HG02884 (cell line): ENCODE measurements around the gene GSG1L.

Source experiments
- ATAC-seq: cut with Tn5 transposase; IDR thresholded peaks from one replicate; pipeline ENCODE4 v1.9.1; 2021; ENCODE audit warnings: mild to moderate bottlenecking, moderate library complexity; ENCODE audit not compliant: unreplicated experiment

The GSG1L gene

DNA sequence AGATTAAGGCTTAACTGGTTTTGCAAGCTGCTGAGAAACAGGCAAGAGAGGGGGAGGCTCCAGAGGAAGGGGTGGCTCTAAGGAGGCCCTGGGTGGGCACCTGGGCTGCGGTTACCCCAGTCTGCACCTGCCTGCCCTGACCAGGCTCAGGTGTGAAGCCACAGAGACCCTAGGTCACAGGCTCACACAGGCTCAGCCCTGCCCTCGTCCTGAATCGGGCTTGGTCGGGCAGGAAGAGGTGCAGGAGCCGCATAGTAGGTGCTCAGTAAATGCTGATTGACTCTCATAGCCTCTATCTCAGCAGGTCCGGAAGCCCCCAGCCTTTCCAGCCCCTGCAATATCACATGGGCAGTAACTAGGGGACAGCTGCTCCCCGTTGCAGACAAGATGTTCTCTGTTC is 203.4 kb downstream of the GSG1L start:
- no peak for ATAC-seq

DNA sequence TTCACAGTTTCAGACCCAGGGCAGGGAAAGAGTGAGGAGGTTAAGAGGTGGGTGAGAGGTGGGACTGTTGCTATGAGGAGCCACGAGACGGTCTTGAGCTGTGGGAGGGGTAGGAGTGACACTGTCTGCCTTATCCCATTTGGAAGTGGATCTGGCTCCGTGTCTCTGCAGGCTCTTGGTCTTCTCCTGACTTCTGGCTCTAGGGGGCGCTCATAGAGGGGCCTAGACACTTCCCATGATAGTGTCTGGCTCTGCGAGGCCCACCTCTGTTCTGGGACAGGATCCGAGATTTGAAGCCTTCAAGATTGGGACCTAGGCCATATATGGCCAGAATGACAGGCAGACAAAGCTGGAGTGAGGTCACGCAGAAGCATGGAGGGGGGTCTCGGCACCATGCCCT is 204.5 kb downstream of the GSG1L start:
- no peak for ATAC-seq

DNA sequence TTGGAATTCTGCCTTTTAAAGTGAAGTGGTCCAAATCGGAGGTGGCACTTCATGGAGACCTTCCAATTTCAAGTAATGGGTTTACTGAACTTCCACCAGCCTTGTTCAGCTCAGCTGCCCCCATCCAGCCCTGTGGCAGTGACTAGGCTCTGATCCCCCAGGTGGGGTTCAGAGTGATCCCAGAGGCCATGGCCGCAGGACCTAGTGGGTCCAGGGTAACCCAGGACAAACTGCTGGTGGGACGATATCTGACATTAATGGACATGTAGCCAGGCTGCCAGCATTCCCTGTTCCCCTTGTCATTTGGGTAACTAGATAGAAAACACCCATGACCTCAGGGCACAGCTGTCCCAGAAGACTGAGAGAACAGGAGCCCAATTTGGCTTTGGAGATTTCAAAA is 209.9 kb downstream of the GSG1L start:
- ATAC-seq = no peak

DNA sequence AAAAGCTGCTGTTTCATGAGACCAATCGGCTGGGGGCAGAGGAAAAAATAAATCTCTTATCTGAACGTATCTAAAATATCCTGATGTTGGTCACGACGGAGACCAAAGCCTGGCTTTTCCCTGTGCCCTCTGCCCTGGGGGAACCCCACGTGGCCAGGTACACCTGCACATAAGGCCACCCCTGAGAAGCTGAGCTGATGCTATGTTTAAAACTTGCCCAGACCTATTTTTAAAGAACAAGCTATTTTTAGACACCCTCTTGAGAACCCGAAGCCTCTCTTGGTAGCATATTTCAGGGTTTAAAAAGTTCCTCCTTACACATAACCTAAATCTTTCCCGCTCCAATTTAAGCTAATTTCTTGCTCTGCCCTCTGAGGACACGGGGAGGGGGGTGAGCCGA is 210.4 kb downstream of the GSG1L start:
- ATAC-seq = no peak

DNA sequence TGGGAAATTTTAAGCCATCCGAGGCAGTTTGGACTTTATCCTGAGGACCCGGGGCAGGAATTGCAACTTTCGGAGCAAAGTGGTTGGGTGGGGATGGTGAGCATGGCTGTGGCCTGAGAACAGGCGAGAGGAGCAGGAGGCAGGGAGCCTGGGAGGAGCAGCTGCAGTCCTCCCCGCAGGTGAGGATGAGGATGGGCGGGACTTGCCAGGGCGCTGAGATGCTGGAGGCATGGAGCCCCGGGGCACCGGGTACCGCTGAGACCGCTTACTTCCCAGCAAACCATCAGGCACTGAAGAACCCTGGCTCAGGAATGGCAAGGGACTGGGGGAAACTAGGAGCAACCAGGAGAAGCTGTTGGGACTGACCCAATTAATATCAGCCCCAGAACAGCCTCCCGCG is 210.8 kb downstream of the GSG1L start:
- no peak for ATAC-seq

DNA sequence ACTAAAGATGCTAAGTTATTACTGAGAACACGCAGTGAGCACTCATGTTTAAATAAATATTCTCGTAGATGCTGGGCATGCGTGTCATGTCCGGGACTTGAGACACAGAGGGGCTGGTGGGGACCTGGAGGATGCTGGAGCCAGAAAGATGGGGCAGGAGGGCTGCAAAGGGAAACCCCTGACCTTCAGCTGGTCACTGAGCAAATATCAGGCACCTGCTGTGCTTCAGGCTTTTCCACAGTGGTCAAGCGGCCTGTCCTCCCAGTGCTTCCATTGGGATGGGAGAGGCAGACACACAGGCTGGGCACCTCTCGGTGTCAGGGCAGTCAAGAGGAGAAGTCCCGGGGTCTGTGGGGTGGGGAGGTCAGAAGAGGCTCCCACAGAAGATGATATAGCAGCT is 211.4 kb downstream of the GSG1L start:
- ATAC-seq = no peak

DNA sequence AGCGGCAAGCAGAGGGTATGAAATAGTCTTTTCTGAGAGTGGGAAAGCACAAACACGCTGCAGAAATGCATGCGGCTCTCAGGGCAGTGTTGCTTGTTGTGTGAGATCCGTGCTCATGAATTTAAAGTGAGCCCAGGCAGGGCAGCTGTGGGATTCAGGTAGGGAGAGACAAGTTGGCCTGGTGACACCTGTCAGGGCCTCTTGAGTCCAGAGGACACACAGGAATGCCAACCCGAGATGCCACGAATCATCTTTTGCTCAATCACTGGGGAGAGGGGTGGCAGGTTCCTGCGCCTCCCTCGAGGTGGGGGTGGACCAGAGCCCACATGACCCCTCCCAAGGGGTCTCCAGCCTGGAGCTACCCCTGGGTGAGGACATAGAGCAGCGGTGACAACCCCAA is 211.9 kb downstream of the GSG1L start:
- no peak for ATAC-seq

DNA sequence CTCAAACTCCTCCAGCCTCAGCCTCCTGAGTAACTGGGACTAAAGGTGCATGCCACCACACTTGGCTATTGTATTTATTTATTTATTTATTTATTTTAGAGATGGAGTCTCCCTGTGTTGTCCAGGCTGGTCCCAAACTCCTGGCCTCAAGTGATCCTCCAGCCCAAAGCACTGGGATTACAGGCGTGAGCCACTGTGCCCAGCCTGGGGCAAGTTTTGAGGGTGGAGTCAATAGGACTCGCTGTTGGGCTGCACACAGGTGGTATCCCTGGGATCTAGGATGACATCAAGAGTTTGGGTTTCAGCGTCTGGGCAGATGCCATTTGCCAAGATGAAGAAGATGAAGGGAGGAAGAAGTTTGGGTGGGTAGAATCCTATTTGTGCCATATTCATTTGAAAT is 213.9 kb downstream of the GSG1L start:
- no peak for ATAC-seq

DNA sequence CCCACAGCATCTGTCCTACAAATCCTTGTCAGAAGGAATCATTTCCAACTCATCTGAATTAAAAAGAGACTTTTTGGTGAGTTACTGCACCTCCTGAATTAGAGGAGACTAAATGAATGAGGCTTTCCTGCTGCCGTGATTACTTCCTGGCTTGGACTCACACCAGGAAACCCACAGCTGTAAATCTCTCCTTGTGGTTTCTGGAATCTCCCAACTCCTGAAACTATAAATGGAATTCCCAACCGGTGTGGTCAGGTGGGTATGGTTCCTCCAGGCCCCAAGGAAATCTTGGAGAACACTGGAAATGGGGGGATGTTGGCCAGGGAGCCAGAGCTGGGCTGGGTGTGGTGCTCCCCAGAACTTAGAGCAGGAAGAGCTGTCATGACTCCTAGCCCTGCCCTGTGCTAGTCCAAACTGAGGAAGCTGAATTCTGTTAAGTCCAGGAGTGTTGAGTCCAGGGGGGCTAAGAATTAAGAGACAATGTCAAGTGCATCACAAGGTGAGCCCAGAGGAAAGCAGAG is 216.4 kb downstream of the GSG1L start:
- ATAC-seq = no peak

DNA sequence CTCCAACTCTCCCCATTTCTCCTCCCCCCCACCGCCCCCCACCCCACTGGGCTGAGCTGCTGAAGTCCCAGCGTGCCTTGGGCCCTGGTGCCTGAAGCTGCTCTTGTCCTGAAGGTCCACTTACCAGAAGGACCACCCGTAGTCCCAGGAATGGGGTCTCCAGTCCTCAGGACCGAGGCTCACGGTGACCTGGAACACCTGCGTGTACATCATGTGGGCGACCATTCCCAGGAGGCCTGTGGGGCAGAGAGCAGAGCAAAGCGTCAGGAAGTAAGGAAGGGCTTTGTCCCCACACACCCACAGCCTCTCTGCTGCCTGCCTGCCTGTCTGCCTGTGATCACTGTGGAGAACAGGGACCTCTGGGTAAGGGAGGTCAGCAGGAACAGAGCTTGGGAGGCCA is 218.7 kb downstream of the GSG1L start:
- ATAC-seq = no peak

DNA sequence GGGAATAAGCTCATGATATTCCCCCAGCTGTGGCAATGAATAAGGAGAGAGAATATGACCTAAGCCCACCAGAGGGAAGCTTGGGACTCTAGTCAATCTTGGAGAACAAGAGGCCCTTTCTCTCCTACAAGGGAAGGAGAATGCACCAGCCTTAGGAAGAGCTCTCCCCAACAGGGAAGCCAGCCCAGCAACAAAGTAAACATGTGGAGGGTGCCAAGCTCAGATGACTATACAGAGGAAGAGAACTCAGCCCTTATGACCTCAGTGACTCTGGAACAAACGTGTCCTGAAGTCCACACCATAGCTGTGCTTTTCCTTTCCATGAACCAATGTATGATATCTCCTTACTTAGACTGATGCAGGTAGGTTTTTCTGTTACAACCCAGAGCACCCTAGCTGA is 219.7 kb downstream of the GSG1L start:
- no peak for ATAC-seq

DNA sequence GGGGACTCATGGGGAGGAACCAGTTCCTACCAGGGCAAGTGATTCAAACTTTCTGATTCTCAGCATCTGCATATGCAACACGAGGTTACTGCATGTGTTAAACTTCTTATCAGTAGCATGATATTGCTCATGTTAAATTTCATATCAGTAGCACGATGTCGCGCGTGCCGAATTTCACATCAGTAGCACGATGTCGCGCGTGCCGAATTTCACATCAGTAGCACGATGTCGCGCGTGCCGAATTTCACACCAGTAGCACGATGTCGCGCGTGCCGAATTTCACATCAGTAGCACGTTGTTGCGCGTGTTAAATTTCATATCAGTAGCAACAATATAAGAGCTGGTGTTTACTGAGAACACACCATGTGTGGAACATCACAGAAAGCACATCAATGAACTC is 221.6 kb downstream of the GSG1L start:
- ATAC-seq = no peak

DNA sequence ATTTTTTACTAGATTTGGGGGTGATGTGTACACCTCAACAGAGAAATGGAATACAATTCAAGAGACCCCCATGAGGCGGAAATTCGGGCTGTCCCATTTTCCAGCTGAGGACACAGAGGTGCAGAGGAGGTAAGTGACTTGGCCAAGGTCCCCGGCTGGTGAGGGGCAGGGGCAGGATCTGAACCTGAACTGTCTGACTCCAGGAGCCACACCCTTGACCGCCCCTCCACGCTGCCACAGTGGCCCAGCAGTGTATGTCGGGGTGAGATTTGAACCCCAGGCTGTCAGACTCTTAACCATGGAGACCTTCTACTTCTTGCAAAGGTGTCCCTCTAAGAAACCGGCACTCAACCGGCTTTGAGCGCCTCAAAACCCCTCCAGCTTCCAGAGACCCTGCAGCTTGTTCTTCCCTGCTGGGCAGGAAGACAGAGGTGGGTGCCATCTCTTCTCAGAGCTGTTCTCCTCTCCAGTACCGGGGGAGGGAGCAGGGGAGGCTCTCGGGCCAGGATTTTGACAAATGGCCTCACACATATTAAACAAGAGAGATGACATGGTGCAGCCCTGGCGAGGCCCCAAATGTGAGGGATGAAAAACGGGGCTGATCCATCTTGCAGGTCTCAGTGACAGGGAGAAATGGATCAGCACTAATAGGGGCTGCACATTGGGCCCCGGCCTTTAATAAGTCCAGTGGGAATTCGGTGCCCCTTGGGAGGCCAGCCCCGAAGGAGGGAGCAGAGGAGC is 222.3 kb downstream of the GSG1L start:
- no peak for ATAC-seq

DNA sequence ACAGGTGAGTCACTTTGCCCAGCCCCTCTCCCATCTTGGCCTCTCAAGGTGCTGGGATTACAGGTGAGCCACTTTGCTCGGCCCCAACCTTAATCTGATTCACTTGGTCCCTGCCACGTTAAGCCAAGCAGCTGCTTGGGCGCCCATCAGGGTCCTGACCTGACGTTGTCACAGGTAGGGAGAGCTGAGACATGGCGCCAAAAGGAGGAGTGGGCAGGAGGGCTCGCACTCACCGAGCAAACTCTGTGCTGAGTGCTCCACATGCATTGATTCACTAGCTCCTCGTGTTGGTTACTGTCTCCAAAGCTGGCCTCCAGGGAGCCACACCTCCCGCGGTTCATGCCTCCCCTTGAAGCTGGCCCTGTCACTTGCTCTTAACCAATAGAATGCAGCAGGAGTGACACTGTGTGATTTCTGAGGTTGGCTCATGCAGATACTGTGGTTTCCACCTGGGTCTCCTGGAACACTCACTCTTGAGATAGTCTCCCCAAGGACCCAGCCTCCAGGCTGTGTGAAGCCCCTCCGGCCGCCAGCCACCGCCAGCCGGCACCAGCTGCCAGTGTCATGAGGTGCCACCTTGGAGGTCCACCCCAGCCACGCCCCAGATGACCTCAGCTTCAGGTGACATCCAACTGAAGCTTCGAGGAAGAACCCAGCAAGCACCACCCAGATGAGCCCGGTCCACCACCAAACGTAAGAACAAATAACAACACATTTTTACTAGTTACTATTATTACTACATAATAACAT is 223.0 kb downstream of the GSG1L start:
- no peak for ATAC-seq

DNA sequence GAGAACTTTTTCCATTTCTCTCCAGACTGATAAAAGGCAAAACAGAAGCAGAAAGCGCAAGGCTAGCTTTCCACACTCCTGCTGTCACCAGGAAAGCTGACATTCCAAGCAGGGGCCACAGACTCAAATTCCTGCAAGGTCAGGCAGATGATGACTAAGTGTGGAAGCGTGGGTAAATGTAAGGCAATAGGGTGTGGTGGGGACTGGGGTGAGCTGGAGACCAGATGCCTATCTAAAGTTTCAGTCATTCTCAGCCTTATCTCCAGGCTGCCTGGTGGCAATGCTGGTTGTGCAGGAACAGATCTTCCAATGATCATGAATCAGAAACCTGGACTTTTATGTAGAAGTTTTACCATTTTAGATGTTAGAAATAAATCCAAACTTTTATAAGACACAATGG is 224.1 kb downstream of the GSG1L start:
- ATAC-seq = no peak

DNA sequence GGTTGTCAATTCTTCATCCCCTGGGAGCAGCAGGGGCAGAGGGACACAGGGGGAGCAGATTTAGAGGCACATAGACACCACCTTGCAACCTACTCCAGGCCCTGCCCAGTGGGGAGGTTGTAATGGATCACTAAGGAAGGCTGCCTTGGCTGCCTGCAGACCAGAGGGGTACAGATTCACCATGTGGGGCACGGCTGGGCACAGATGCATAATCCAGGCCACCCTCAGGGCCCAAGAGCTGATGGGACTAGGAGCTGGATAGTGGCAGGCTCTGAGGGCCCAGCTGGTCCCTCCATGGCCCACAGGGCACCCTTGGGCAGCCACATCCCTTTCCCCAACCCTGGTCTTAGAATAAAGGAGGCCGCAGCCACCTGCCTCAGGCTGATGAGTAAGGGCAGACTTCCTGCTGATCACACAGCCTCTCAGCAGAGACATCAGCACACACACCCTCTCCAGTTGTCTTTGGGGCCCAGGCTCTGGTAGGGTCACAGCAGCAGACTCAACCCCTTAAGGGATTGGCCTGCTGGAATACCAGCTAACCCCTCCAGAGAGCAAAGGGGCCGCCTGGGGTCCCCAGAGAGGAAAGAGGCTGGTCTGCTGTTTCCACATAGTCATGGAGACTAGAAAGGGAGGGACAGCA is 224.9 kb downstream of the GSG1L start:
- ATAC-seq = no peak

DNA sequence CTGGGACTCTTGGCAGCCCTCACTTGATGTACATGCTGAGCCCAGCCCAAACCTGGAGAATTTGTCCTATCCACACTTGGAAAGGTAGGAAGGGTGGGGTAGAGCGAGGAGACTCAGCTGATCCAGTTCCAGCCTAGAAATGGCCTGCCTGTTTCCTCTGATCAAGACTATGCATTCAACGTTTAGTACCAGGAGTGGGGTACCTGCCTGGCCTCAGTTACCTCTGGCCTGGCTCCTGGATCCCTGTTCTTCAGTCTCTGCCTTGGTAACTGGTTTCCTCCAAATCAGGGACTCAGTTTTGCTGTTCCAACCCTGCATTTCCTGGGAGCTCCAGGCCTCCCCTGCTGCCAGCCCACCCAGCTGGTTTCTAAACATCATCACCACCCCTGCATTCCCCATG is 233.5 kb downstream of the GSG1L start:
- no peak for ATAC-seq

DNA sequence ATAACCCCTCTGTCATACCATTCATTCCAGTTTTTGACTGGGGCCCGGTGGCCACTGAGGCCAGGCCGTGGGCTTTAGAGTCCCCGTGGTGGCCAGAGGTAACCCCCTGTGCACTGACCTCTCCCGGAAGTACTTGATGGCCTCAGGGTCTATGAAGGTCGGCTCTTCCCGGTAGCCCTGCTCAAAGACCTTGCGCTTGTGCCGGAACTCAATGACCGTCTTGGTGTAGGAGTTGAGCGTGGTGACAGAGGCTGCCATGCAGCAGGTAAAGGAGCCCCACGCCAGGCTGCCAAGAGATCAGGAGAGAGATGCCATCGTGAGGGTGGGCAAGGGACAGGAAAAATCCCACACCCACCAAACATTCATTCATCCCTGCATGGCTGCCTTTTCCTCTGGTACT is 234.8 kb downstream of the GSG1L start:
- ATAC-seq = no peak

DNA sequence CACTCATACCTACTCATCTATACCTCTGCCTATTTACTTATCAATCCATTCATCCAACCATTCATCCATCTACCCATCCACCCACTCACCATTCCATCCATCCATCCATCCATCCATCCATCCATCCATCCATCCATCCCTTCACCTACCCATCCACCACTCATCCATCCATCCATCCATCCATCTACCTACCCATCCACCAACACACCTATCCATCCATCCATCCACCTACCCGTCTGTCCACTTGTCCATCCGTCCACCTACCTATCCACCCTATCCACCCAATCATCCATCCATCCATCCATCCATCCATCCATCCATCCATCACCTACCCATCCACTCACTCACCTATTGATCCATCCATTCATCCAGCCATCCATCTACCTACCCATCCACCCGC is 235.7 kb downstream of the GSG1L start:
- no peak for ATAC-seq

DNA sequence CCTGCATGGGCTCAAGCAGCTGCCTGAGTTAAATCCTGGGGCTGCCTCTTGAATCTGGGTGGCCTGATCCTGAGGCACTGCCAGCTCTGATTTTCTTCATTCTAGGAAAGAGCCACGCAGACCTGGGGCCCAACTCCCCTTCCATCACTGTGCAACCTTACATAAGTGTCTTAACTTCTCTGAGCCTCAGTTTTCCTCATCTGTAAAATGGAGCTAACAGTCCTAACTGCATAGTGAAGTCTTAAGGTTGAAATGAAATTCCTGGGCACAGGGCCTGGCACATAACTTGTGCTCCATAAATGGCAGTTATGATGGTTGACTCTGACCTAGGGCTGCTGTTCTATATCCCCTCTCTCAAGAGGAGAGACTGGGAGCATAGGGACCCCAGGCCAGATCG is 236.6 kb downstream of the GSG1L start:
- ATAC-seq = no peak

DNA sequence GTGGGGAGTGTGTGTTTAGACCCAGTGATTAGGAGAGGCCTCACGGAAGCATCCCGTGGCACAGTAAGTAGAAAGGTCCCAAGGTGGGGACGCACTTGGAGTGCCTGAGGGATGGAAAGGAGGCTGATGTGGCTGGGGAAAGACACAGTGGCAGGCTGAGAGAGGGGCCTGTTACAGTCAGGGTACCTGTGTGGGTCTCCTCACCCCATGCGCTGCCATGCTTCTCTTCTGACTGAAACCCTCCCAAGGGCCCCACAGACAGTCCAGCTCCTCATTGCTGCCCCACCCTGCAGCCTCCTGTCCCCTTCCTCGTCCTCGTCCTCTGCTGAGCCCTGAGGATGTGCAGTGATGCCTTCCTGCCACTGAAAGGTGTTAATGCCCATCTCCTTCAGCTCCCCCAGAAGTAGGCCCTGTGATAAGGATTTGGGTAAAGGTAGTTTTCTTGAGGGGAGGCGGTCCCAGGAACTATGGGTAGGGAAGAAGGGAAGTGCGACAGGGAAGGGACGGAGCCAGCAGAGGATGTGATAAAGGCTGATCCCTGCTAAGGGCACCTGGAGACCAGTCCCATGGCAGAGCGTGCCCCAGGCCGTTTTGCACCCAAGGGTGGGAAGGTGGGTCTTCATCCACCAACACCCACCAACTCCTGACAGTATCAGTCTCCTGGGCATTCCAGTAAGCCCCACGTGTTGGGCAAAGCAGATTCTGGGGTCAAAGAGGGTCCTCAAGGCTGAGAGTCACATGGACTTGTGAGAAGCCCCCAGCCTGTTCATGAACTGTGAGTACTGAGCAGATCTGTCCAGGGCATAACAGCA is 237.2 kb downstream of the GSG1L start:
- no peak for ATAC-seq
